WTC11 (cell line): ENCODE data around the gene CD4.

Experiments used
- CREB1 ChIP-seq: sonication (generic); formaldehyde crosslinking; IDR thresholded peaks from 2 replicates; pipeline ENCODE4 v1.8.0; 2023; ENCODE audit warnings: mild to moderate bottlenecking, missing genetic modification reagents
- CTCF ChIP-seq: fragments of 200-600 bp; IDR thresholded peaks from 2 replicates; pipeline ENCODE4 v1.8.0; 2022; ENCODE audit warnings: antibody characterized with exemption
- FOXJ3 ChIP-seq: sonication (generic); formaldehyde crosslinking; IDR thresholded peaks from 2 replicates; pipeline ENCODE4 v1.9.0; 2021; ENCODE audit warnings: missing genetic modification reagents, mild to moderate bottlenecking, borderline replicate concordance
- GABPB1 ChIP-seq: sonication (generic); formaldehyde crosslinking; IDR thresholded peaks from 2 replicates; pipeline ENCODE4 v1.8.1; 2023; ENCODE audit warnings: mild to moderate bottlenecking, missing genetic modification reagents
- GTF2I ChIP-seq: fragments of 250-450 bp; sonication (Bioruptor Pico); conservative IDR thresholded peaks from 2 replicates; pipeline ENCODE4 v1.4.0; 2021; ENCODE audit warnings: mild to moderate bottlenecking
- NR3C1 ChIP-seq: sonication (generic); formaldehyde crosslinking; conservative IDR thresholded peaks from 2 replicates; pipeline ENCODE4 v1.8.1; 2023; ENCODE audit warnings: low read depth, mild to moderate bottlenecking, missing genetic modification reagents
- TEAD1 ChIP-seq: sonication (generic); formaldehyde crosslinking; IDR thresholded peaks from 2 replicates; pipeline ENCODE4 v1.8.0; 2022; ENCODE audit warnings: mild to moderate bottlenecking, missing genetic modification reagents
- TEAD4 ChIP-seq: sonication (generic); formaldehyde crosslinking; IDR thresholded peaks from 2 replicates; pipeline ENCODE4 v1.8.0; 2022; ENCODE audit warnings: mild to moderate bottlenecking, missing genetic modification reagents
- USF1 ChIP-seq: sonication (generic); formaldehyde crosslinking; IDR thresholded peaks from 2 replicates; pipeline ENCODE4 v1.8.0; 2022; ENCODE audit warnings: mild to moderate bottlenecking, missing genetic modification reagents
- USF2 ChIP-seq: sonication (generic); formaldehyde crosslinking; IDR thresholded peaks from 2 replicates; pipeline ENCODE4 v1.8.1; 2023; ENCODE audit warnings: mild to moderate bottlenecking, missing genetic modification reagents, moderate library complexity
- ZBTB21 ChIP-seq: sonication (generic); formaldehyde crosslinking; IDR thresholded peaks from 2 replicates; pipeline ENCODE4 v1.8.1; 2023; ENCODE audit warnings: mild to moderate bottlenecking, missing genetic modification reagents, borderline replicate concordance
- ZNF232 ChIP-seq: sonication (generic); formaldehyde crosslinking; IDR thresholded peaks from 2 replicates; pipeline ENCODE4 v1.8.0; 2022; ENCODE audit warnings: mild to moderate bottlenecking, missing genetic modification reagents

GRCh38 chr12:6866163-6866919, 77.0 kb downstream of the CD4 start:
- TF ChIP-seq GTF2I (CRISPR knock-in tag) = no peak
- no peak for TF ChIP-seq ZNF232 (CRISPR knock-in tag)
- no peak for TF ChIP-seq TEAD4 (CRISPR knock-in tag)
- no peak for TF ChIP-seq CTCF
- TF ChIP-seq ZBTB21 (CRISPR knock-in tag) = no peak
- TF ChIP-seq USF2 (CRISPR knock-in tag) = no peak
- TF ChIP-seq USF1 = no peak
- TF ChIP-seq FOXJ3 (CRISPR knock-in tag) = no peak
- no peak for TF ChIP-seq NR3C1 (CRISPR knock-in tag)
- TF ChIP-seq CREB1 (CRISPR knock-in tag) = no peak
- no peak for TF ChIP-seq GABPB1 (CRISPR knock-in tag)
- TF ChIP-seq TEAD1 (CRISPR knock-in tag) = no peak
